SK-N-SH treated with all-trans-retinoic acid at 6 μM for 48 hours (cell line): ENCODE measurements around the gene ZBED5.

Source experiments
- ATAC-seq: fragments of 200-7000 bp; cut with Tn5 transposase; 3 replicates; pipeline ENCODE4 v1.9.1; 2020; ENCODE audit warnings: mild to moderate bottlenecking, moderate library complexity
- ARNTL ChIP-seq: fragments of 450-650 bp; formaldehyde crosslinking; IDR thresholded peaks from 2 replicates; pipeline ENCODE4 v1.5.0; 2020; ENCODE audit warnings: low read depth, mild to moderate bottlenecking, moderate library complexity, borderline replicate concordance
- BACH2 ChIP-seq: fragments of 250-450 bp; sonication (Bioruptor Pico); IDR thresholded peaks from 2 replicates; pipeline ENCODE4 v1.9.0; 2021; ENCODE audit warnings: mild to moderate bottlenecking, borderline replicate concordance
- CSDC2 ChIP-seq: fragments of 250-450 bp; sonication (Bioruptor Pico); IDR thresholded peaks from 2 replicates; pipeline ENCODE4 v1.5.0; 2020; ENCODE audit warnings: mild to moderate bottlenecking, moderate library complexity
- ESRRG ChIP-seq: fragments of 250-450 bp; sonication (Bioruptor Pico); IDR thresholded peaks from 2 replicates; pipeline ENCODE4 v1.6.1; 2021; ENCODE audit warnings: mild to moderate bottlenecking
- ISL1 ChIP-seq: fragments of 250-450 bp; sonication (Bioruptor Pico); IDR thresholded peaks from 2 replicates; pipeline ENCODE4 v2.1.2; 2022; ENCODE audit warnings: mild to moderate bottlenecking, moderate library complexity
- PPARA ChIP-seq: fragments of 250-450 bp; sonication (Bioruptor Pico); IDR thresholded peaks from 2 replicates; pipeline ENCODE4 v1.5.0; 2020; ENCODE audit warnings: mild to moderate bottlenecking, borderline replicate concordance
- RARB ChIP-seq: fragments of 250-450 bp; sonication (Bioruptor Pico); IDR thresholded peaks from 2 replicates; pipeline ENCODE4 v1.8.0; 2021; ENCODE audit warnings: mild to moderate bottlenecking, moderate library complexity
- SNAI2 ChIP-seq: fragments of 250-450 bp; sonication (Bioruptor Pico); IDR thresholded peaks from 2 replicates; pipeline ENCODE4 v1.5.0; 2020; ENCODE audit warnings: mild to moderate bottlenecking, moderate library complexity
- TCF4 ChIP-seq: fragments of 250-450 bp; sonication (Bioruptor Pico); IDR thresholded peaks from 2 replicates; pipeline ENCODE4 v1.8.0; 2021; ENCODE audit warnings: mild to moderate bottlenecking, moderate library complexity, borderline replicate concordance
- TOX ChIP-seq: fragments of 250-450 bp; sonication (Bioruptor Pico); IDR thresholded peaks from 2 replicates; pipeline ENCODE4 v1.8.0; 2021; ENCODE audit warnings: mild to moderate bottlenecking, moderate library complexity, borderline replicate concordance
- ZC3H10 ChIP-seq: fragments of 250-450 bp; sonication (Bioruptor Pico); IDR thresholded peaks from 2 replicates; pipeline ENCODE4 v1.5.1; 2021; ENCODE audit warnings: mild to moderate bottlenecking, moderate library complexity
- ZFP3 ChIP-seq: fragments of 250-450 bp; sonication (Bioruptor Pico); IDR thresholded peaks from 2 replicates; pipeline ENCODE4 v1.5.0; 2020; ENCODE audit warnings: mild to moderate bottlenecking, moderate library complexity
- ZFP30 ChIP-seq: fragments of 450-650 bp; formaldehyde crosslinking; IDR thresholded peaks from 2 replicates; pipeline ENCODE4 v1.5.0; 2022; ENCODE audit warnings: mild to moderate bottlenecking, moderate library complexity
- ZNF565 ChIP-seq: fragments of 450-650 bp; formaldehyde crosslinking; conservative IDR thresholded peaks from 2 replicates; pipeline ENCODE4 v1.5.0; 2020; ENCODE audit warnings: low read depth, mild to moderate bottlenecking, moderate library complexity
- ZNF70 ChIP-seq: fragments of 450-650 bp; formaldehyde crosslinking; IDR thresholded peaks from 2 replicates; pipeline ENCODE4 v1.5.0; 2020; ENCODE audit warnings: mild to moderate bottlenecking, moderate library complexity
- ZNF8 ChIP-seq: fragments of 450-650 bp; formaldehyde crosslinking; IDR thresholded peaks from 2 replicates; pipeline ENCODE4 v1.5.0; 2020; ENCODE audit warnings: mild to moderate bottlenecking, moderate library complexity
- TF ChIP-seq, protein P1 (sequence below): fragments of 250-450 bp; sonication (Bioruptor Pico); IDR thresholded peaks from 2 replicates; pipeline ENCODE4 v1.8.0; 2021; ENCODE audit warnings: low read depth, mild to moderate bottlenecking, moderate library complexity, borderline replicate concordance
- TF ChIP-seq, protein P2 (sequence below): fragments of 250-450 bp; sonication (Bioruptor Pico); IDR thresholded peaks from 2 replicates; pipeline ENCODE4 v1.8.0; 2020; ENCODE audit warnings: mild to moderate bottlenecking, moderate library complexity, borderline replicate concordance
- TF ChIP-seq, protein P3 (sequence below): fragments of 250-450 bp; sonication (Bioruptor Pico); IDR thresholded peaks from 2 replicates; pipeline ENCODE4 v1.5.1; 2020; ENCODE audit warnings: low read depth, mild to moderate bottlenecking, moderate library complexity
- TF ChIP-seq, protein P4 (sequence below): fragments of 250-450 bp; sonication (Bioruptor Pico); IDR thresholded peaks from 2 replicates; pipeline ENCODE4 v1.5.0; 2020; ENCODE audit warnings: mild to moderate bottlenecking, moderate library complexity

The ZBED5 gene

DNA sequence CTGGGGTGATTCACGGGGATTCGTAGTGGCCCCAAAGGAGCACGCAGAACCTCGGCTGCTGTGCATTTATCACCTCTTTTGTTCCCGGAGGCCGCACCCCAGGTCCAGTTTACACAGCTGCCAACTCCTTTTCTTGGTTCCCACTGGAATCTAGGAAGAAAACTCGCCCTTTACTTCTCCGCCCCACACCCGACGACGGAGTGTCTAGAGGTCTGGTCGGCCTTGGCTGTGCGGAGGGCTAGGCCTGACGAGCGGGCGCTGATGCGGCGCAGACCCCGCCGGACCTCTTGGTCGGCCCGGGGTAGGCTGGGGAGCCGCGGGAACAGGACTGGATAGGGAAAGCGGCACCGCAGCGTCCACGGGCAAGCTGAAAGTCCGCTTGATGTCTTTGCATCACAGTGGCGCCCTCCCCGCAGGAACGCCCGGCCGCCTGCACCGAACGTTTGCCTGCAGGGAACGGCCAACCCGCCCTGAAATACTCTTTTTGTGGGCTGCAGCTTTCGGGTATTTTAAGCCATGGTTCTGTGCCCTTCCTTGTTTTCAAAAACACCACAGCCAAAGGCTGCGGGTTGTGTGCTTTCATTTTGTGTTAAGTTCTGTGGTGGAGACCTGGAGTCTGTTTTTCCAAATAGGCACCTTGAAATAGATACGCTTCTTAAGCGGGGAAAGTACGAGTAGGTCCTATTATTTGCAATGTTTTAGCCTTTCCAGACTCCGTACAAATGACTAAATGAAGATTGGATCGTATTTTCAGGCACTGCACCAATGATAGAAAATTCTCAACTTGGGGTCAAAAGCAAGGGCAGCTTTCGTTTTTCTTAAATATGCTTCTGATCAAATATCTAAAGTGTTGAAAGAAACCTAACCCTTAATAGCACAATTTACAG lies 829 bp upstream of the ZBED5 start:
- peak; percentile 56 for ATAC-seq

DNA sequence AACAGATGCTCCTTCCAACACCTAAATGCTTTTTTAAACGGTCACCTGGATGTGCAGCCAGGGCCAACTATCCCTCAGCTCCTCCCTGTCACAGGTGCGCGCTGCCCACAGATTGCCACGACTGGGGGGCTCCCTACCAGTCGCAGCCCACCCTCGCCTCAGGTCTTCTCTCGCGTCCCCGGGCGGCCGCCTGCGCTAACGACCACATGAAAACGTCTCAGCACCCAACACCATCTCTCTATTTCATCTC lies 469 bp downstream of the ZBED5 start:
- peak; percentile 10 for ATAC-seq
- no peak for TF ChIP-seq ESRRG
- no peak for TF ChIP-seq TOX (CRISPR knock-in tag)
- no peak for TF ChIP-seq ZNF70 (CRISPR knock-in tag)

More for the DNA sequence above, 829 bp upstream of the ZBED5 start:
- TF ChIP-seq ZFP3 (CRISPR knock-in tag) (0 out of 2 replicates have a peak, but pooled peaks have one; percentile 36), TCF4 (CRISPR knock-in tag) (0 out of 2 replicates have a peak, but pooled peaks have one; percentile 10), SNAI2 (CRISPR knock-in tag) (no peak)
- TF ChIP-seq, all 23 proteins: peak for 2

GRCh38 chr11:10856689-10857458 lies 979 bp downstream of the ZBED5 start:
- no peak for TF ChIP-seq ZFP30 (CRISPR knock-in tag)
- TF ChIP-seq ISL1 (CRISPR knock-in tag) = no peak
- no peak for TF ChIP-seq CSDC2 (CRISPR knock-in tag)
- TF ChIP-seq, protein P1, sequence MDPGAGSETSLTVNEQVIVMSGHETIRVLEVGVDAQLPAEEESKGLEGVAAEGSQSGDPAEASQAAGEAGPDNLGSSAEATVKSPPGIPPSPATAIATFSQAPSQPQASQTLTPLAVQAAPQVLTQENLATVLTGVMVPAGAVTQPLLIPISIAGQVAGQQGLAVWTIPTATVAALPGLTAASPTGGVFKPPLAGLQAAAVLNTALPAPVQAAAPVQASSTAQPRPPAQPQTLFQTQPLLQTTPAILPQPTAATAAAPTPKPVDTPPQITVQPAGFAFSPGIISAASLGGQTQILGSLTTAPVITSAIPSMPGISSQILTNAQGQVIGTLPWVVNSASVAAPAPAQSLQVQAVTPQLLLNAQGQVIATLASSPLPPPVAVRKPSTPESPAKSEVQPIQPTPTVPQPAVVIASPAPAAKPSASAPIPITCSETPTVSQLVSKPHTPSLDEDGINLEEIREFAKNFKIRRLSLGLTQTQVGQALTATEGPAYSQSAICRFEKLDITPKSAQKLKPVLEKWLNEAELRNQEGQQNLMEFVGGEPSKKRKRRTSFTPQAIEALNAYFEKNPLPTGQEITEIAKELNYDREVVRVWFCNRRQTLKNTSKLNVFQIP (CRISPR knock-in tag) = no peak
- no peak for TF ChIP-seq ESRRG
- TF ChIP-seq, protein P2, sequence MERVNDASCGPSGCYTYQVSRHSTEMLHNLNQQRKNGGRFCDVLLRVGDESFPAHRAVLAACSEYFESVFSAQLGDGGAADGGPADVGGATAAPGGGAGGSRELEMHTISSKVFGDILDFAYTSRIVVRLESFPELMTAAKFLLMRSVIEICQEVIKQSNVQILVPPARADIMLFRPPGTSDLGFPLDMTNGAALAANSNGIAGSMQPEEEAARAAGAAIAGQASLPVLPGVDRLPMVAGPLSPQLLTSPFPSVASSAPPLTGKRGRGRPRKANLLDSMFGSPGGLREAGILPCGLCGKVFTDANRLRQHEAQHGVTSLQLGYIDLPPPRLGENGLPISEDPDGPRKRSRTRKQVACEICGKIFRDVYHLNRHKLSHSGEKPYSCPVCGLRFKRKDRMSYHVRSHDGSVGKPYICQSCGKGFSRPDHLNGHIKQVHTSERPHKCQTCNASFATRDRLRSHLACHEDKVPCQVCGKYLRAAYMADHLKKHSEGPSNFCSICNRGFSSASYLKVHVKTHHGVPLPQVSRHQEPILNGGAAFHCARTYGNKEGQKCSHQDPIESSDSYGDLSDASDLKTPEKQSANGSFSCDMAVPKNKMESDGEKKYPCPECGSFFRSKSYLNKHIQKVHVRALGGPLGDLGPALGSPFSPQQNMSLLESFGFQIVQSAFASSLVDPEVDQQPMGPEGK (CRISPR knock-in tag) = no peak
- TF ChIP-seq ZNF565 (CRISPR knock-in tag) = no peak
- TF ChIP-seq, protein P3, sequence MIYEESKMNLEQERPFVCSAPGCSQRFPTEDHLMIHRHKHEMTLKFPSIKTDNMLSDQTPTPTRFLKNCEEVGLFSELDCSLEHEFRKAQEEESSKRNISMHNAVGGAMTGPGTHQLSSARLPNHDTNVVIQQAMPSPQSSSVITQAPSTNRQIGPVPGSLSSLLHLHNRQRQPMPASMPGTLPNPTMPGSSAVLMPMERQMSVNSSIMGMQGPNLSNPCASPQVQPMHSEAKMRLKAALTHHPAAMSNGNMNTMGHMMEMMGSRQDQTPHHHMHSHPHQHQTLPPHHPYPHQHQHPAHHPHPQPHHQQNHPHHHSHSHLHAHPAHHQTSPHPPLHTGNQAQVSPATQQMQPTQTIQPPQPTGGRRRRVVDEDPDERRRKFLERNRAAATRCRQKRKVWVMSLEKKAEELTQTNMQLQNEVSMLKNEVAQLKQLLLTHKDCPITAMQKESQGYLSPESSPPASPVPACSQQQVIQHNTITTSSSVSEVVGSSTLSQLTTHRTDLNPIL (CRISPR knock-in tag) = no peak
- no peak for TF ChIP-seq RARB
- no peak for TF ChIP-seq TCF4 (CRISPR knock-in tag)
- no peak for TF ChIP-seq ZNF8
- TF ChIP-seq PPARA (CRISPR knock-in tag) = no peak
- no peak for TF ChIP-seq BACH2 (CRISPR knock-in tag)
- no peak for TF ChIP-seq ZC3H10 (CRISPR knock-in tag)
- TF ChIP-seq TOX (CRISPR knock-in tag) = no peak
- TF ChIP-seq ZNF70 (CRISPR knock-in tag) = no peak
- no peak for TF ChIP-seq SNAI2 (CRISPR knock-in tag)
- TF ChIP-seq ZFP3 (CRISPR knock-in tag) = no peak
- peak; percentile 24 for ATAC-seq

DNA sequence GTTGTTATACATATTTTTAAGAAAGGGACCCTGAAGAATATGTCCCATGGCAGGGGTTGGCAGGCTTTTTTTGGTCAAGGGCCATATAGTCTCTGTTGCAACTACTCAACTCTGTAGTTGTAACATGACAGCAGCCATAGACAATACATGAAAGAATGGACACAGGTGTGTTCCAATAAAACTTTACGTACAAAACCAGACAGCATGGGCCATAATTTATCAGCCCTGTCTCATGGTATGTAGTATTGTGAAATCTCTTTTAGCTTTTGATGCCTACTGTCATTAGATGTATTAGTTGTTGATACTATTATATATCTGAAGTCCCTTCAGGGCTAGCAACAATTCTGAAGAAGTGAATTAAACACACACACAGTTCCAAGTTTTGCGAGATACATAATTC lies 2.6 kb downstream of the ZBED5 start:
- TF ChIP-seq, protein P4, sequence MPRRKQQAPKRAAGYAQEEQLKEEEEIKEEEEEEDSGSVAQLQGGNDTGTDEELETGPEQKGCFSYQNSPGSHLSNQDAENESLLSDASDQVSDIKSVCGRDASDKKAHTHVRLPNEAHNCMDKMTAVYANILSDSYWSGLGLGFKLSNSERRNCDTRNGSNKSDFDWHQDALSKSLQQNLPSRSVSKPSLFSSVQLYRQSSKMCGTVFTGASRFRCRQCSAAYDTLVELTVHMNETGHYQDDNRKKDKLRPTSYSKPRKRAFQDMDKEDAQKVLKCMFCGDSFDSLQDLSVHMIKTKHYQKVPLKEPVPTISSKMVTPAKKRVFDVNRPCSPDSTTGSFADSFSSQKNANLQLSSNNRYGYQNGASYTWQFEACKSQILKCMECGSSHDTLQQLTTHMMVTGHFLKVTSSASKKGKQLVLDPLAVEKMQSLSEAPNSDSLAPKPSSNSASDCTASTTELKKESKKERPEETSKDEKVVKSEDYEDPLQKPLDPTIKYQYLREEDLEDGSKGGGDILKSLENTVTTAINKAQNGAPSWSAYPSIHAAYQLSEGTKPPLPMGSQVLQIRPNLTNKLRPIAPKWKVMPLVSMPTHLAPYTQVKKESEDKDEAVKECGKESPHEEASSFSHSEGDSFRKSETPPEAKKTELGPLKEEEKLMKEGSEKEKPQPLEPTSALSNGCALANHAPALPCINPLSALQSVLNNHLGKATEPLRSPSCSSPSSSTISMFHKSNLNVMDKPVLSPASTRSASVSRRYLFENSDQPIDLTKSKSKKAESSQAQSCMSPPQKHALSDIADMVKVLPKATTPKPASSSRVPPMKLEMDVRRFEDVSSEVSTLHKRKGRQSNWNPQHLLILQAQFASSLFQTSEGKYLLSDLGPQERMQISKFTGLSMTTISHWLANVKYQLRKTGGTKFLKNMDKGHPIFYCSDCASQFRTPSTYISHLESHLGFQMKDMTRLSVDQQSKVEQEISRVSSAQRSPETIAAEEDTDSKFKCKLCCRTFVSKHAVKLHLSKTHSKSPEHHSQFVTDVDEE (CRISPR knock-in tag) = no peak
- no peak for TF ChIP-seq PPARA (CRISPR knock-in tag)
- TF ChIP-seq CSDC2 (CRISPR knock-in tag) = no peak
- TF ChIP-seq ZNF8 = no peak
- TF ChIP-seq RARB = no peak
- TF ChIP-seq BACH2 (CRISPR knock-in tag) = no peak
- TF ChIP-seq SNAI2 (CRISPR knock-in tag) = no peak
- TF ChIP-seq ARNTL (CRISPR knock-in tag) = no peak
- TF ChIP-seq, protein P1 (CRISPR knock-in tag) = no peak
- TF ChIP-seq ZFP3 (CRISPR knock-in tag) = no peak

More for the DNA sequence above, 2.6 kb downstream of the ZBED5 start:
- no peak for ATAC-seq
